Coronary artery (tissue), 2 donors: ENCODE measurements around the gene KIF21B.

Experiments
- DNase-seq: peaks from one replicate; pipeline ENCODE4 v3.0.0-alpha.2; 2017; ENCODE audit warnings: low spot score
- H3K27ac ChIP-seq, 2 donors: fragments of 200-600 bp; sonication (generic); one replicate each; pipeline ENCODE4 v1.5.1; 2016 to 2019
- H3K4me3 ChIP-seq: fragments of 200-600 bp; sonication (generic); 2 replicates; pipeline ENCODE4 v1.5.1; 2016; ENCODE audit warnings: mild to moderate bottlenecking, moderate library complexity
- TF ChIP-seq, protein P1 (sequence below): fragments of 200-600 bp; sonication (generic); IDR thresholded peaks from one replicate; pipeline ENCODE4 v1.5.1; 2019; ENCODE audit warnings: antibody characterized with exemption

The KIF21B gene

DNA sequence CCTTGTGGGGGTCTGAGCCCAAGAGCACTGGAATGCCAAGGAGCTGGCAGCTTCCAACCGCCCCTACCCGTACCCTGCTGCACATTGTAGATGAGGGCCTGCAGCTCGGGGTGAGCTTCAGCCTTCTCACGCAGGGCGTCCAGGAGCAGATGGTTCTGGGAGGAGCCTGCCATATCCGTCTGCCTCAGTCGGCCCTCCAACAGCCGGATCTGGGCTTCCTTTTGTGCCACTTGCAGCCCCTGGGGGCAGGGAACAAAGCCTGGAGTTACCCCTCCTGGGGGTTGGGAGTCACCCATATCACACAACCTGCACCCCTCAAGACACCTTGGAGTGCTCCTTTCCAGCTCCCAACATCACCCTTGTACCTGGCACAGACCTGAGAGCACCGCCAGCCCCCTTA is 34.8 kb downstream of the KIF21B start:
- DNase-seq, result no peak
- no peak overlapping the region for H3K27ac ChIP-seq
- TF ChIP-seq, protein P1, sequence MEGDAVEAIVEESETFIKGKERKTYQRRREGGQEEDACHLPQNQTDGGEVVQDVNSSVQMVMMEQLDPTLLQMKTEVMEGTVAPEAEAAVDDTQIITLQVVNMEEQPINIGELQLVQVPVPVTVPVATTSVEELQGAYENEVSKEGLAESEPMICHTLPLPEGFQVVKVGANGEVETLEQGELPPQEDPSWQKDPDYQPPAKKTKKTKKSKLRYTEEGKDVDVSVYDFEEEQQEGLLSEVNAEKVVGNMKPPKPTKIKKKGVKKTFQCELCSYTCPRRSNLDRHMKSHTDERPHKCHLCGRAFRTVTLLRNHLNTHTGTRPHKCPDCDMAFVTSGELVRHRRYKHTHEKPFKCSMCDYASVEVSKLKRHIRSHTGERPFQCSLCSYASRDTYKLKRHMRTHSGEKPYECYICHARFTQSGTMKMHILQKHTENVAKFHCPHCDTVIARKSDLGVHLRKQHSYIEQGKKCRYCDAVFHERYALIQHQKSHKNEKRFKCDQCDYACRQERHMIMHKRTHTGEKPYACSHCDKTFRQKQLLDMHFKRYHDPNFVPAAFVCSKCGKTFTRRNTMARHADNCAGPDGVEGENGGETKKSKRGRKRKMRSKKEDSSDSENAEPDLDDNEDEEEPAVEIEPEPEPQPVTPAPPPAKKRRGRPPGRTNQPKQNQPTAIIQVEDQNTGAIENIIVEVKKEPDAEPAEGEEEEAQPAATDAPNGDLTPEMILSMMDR, result no peak

DNA sequence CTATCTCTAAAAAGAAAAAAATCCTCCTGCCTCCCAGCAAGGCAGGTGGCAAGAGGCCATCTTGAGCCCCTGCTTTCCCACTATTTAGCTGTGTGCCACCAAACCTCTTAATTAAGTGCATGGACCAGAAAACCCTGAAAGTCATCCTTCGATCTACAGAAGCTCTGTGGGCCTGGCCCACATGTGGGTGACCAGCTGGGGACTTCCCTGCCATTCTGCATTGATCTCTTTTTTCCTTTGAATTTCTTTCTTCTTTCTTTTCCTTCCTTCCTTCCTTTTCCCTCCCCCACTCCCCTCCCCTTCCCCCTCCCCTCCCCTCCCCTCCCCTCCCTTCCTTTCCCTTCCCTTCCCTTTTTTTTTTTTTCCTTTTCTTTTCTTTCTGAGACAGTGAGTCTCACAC is 38.0 kb downstream of the KIF21B start:
- TF ChIP-seq, protein P1, result no peak
- DNase-seq, result no peak
- H3K27ac ChIP-seq, result no peak overlapping the region
- no peak overlapping the region for H3K4me3 ChIP-seq

More for the DNA sequence above, 34.8 kb downstream of the KIF21B start:
- no peak overlapping the region for H3K4me3 ChIP-seq

DNA sequence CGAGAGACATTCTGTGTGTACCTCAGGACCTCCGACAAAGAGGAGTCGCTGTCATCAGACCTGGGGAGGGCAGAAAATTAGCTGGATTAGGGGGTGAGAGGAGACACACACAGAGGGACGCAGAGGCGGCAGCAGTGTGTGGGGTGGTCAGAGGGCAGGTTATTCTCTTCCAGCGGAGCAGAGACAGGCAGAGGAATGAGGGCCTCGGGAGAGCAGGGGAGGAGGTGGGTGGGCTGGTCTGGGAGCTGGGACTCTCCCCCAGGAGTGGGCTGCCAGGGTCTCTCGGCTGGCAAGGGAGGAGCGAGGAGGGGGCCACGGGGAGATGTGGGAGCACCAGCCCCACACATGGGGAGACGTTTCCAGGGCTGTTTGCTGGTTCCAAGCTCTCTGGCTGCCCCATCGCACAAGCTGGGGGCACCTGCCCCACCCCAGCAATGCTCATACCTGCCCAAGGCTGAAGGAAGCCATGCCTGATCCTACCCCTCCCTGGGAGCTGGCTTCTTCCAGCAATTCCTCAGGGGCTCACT is 40.4 kb downstream of the KIF21B start:
- no peak for DNase-seq
- Histone ChIP-seq H3K27ac (no peak overlapping the region), H3K4me3 (no peak overlapping the region)
- TF ChIP-seq, protein P1, result no peak

DNA sequence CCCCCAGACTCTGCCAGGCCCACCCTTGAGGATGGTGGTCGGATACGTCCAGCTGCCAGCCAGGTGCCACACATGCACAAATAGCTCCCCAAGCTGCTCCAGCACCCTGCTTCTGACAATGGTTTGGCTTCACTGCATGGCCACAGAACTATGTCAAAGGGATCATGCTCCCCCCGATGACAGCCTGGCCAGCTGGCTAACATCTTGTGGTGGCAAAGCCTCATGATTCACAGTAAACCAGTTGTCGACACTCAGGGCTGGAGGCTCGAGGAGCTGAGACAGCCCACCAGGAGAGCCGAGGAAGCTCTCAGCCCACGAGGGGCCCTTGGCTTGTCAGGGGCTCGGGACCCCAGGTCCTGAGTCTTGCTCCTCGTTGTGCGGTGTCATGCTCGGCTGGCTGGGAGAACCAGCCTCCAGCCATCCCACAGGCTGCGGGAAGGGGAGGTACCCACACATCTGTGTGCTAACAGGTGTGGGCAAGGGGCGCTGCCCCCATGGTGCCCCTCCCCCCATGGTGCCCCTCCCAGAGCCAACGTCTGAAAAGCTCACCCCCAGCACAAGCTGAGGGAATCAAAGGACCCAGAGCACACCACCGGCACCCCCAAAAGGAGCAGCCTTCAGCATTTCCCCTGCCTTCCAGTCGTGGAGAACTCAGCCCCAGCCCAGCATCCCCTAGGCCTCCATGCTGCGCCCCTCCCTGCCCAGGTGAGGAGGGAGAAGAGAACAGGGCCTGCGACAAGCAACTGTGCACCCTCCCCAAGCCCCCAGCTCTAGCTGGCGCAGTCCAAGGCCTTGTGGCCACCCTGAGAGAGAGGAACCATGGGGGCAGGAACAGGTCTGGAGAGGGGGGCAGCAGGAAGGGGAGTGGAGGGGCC is 41.2 kb downstream of the KIF21B start:
- DNase-seq, result no peak
- H3K27ac ChIP-seq, result no peak overlapping the region
- TF ChIP-seq, protein P1, result no peak
- H3K4me3 ChIP-seq, result no peak overlapping the region

DNA sequence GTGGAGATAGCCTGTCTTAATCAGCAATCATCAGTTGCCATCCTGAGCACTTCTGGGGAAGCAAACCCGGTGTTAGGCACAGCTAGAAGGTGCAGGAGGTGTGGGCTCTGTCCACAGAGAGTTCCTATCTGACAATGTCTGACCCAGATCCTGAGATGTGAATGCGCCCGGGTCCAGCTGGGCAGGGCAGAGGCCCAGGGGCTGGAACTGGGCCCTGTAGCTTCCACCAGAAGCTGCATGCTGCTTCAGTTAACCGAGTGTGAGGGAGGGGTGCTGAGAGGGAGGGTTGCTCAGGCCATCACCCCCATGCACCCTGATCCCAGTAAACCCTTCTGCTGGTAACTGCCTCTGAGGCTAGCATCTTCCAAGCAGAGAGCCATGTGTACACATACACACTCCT is 42.2 kb downstream of the KIF21B start:
- Histone ChIP-seq H3K4me3 (no peak overlapping the region), H3K27ac (no peak overlapping the region)
- no peak for DNase-seq
- TF ChIP-seq, protein P1, result no peak

DNA sequence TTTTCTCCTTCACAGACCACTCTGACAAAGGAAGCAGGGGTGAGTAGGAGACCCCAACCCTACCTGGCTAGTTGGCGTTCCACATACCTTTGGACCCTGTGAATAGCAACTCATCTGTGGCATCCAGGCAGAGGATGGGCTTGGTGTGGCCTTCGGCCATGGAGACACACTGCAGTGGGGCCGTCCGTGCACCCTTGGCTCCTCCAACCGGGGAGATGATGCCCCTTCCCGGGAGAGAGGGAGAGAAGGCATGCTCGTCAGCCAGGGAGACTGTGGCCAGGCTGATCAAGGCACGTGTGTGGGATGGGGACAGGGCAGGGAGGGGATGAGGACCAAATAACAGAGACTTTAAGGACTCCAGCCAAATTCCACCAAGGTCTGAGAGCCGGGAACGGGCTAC is 42.6 kb downstream of the KIF21B start:
- TF ChIP-seq, protein P1, result no peak
- no peak overlapping the region for H3K4me3 ChIP-seq
- H3K27ac ChIP-seq, result no peak overlapping the region
- DNase-seq, result no peak

DNA sequence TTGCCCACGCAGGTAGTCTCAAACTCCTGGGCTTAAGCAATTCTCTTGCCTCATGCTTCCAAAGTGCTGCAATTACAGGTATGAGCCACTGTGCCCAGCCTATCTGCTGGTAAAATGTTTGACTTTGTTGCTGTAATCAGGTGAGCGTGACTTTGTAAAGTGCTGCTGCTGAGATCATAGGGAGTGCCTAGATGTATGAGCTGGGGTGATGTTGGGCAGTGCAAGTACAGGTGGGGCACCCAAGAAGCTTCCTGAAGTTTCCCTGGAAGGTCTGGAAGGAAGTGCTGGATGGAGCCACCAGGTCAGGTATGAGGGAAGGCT is 43.1 kb downstream of the KIF21B start:
- TF ChIP-seq, protein P1, result no peak
- DNase-seq, result no peak
- Histone ChIP-seq H3K4me3 (no peak overlapping the region), H3K27ac (no peak overlapping the region)
